GM18517 (cell line): Measurements from ENCODE around the gene PGPEP1.
"Not testable (repeated sequence)": the region's sequence is repeated elsewhere in the genome, so short reads cannot be mapped to it uniquely, and the experiment has no call there.

Source experiments
- ATAC-seq: cut with Tn5 transposase; IDR thresholded peaks from one replicate; pipeline ENCODE4 v1.9.1; 2021; ENCODE audit warnings: mild to moderate bottlenecking, moderate library complexity; ENCODE audit not compliant: unreplicated experiment

PGPEP1 gene

GRCh38 chr19:18330868-18331267 is 9.5 kb upstream of the PGPEP1 start:
- no peak for ATAC-seq

GRCh38 chr19:18332917-18333530 is 7.4 kb upstream of the PGPEP1 start:
- no peak for ATAC-seq

GRCh38 chr19:18333680-18334079 is 6.7 kb upstream of the PGPEP1 start:
- ATAC-seq, result no peak

GRCh38 chr19:18336121-18336520 is 4.3 kb upstream of the PGPEP1 start:
- no peak for ATAC-seq

- no peak for ATAC-seq
Observed at GRCh38 chr19:18338541-18338940, 1.9 kb upstream of the PGPEP1 start.

- ATAC-seq, result no peak
Observed at GRCh38 chr19:18339723-18340122, 675 bp upstream of the PGPEP1 start.

GRCh38 chr19:18340990-18341868 is 831 bp downstream of the PGPEP1 start:
- ATAC-seq, result no peak

GRCh38 chr19:18342090-18342632 is 1.8 kb downstream of the PGPEP1 start:
- ATAC-seq, result no peak

- no peak for ATAC-seq
Observed at GRCh38 chr19:18344582-18344950, 4.2 kb downstream of the PGPEP1 start.

- ATAC-seq, result no peak
Observed at GRCh38 chr19:18345296-18345695, 4.9 kb downstream of the PGPEP1 start.

- ATAC-seq, result no peak
Observed at GRCh38 chr19:18346091-18346490, 5.7 kb downstream of the PGPEP1 start.

GRCh38 chr19:18348171-18348570 is 7.8 kb downstream of the PGPEP1 start:
- ATAC-seq, result no peak

GRCh38 chr19:18348818-18349339 is 8.5 kb downstream of the PGPEP1 start:
- ATAC-seq, result not testable (repeated sequence)

GRCh38 chr19:18349524-18350128 is 9.2 kb downstream of the PGPEP1 start:
- ATAC-seq, result no peak

GRCh38 chr19:18350490-18350889 is 10.1 kb downstream of the PGPEP1 start:
- no peak for ATAC-seq

GRCh38 chr19:18351544-18351943 is 11.1 kb downstream of the PGPEP1 start:
- ATAC-seq, result no peak

- ATAC-seq, result no peak
Observed at GRCh38 chr19:18353378-18354005, 13.1 kb downstream of the PGPEP1 start.

- ATAC-seq, result not testable (repeated sequence)
Observed at GRCh38 chr19:18354743-18355142, 14.3 kb downstream of the PGPEP1 start.

- ATAC-seq, result no peak
Observed at GRCh38 chr19:18357041-18357440, 16.6 kb downstream of the PGPEP1 start.

GRCh38 chr19:18361646-18362045 is 21.2 kb downstream of the PGPEP1 start:
- no peak for ATAC-seq

GRCh38 chr19:18362934-18363542 is 22.6 kb downstream of the PGPEP1 start:
- no peak for ATAC-seq
